ENCODE data around the gene TM9SF3.

TM9SF3 gene

GRCh38 chr10:96540240-96540639 lies 46.6 kb downstream of the TM9SF3 start:
- Histone ChIP-seq H3K36me3 (peaks cover 68 to 94% (median 84%) of the 10 kb centered on the region in 11 experiments), H4K20me1 (peaks cover 17 to 70% (median 39%) of the 10 kb centered on the region in 11 experiments; a peak in 20 of 22 replicates), H3K4me1 (peaks cover 0 to 13% (median 8%) of the 10 kb centered on the region in 10 experiments; a peak in 9 of 20 replicates), H3K4me3 (no peak overlapping the region), H3K9me3 (replicated peaks in 1 of 11) (peaks cover 0 to 31% (median 26%) of the 10 kb centered on the region in 11 experiments; a peak in 16 of 22 replicates), H3K4me2 (no peak overlapping the region), H3K9ac (no peak overlapping the region), H3K27me3 (no peaks in the 10 kb centered on the region), H3K27ac (no peak overlapping the region)
- no peak for TF ChIP-seq Cebpa-rat (IDR thresholded peaks at IDR 0.05)

GRCh38 chr10:96538683-96539082 lies 48.1 kb downstream of the TM9SF3 start:
- Histone ChIP-seq H3K27ac (no peak overlapping the region), H3K4me2 (no peak overlapping the region), H3K9me3 (replicated peaks in 1 of 11) (peaks cover 0 to 31% (median 26%) of the 10 kb centered on the region in 11 experiments; a peak in 16 of 22 replicates), H3K4me1 (peaks cover 0 to 13% (median 8%) of the 10 kb centered on the region in 10 experiments; a peak in 9 of 20 replicates), H3K9ac (no peak overlapping the region), H3K4me3 (no peak overlapping the region), H3K27me3 (no peaks in the 10 kb centered on the region), H3K36me3 (peaks cover 65 to 94% (median 82%) of the 10 kb centered on the region in 11 experiments), H4K20me1 (peaks cover 21 to 76% (median 53%) of the 10 kb centered on the region in 11 experiments; a peak in 20 of 22 replicates)
- no peak for TF ChIP-seq Cebpa-rat (IDR thresholded peaks at IDR 0.05)

- peaks cover 21 to 96% (median 66%) of the 10 kb centered on the region in 11 experiments; a peak in 20 of 22 replicates for H4K20me1 ChIP-seq
- H3K27ac ChIP-seq = no peak overlapping the region
- H3K4me1 ChIP-seq = peaks cover 0 to 13% (median 8%) of the 10 kb centered on the region in 10 experiments; a peak in 9 of 20 replicates
- H3K4me2 ChIP-seq = no peak overlapping the region
- H3K27me3 ChIP-seq = no peaks in the 10 kb centered on the region
- H3K36me3 ChIP-seq = peaks cover 69 to 94% (median 83%) of the 10 kb centered on the region in 11 experiments
- H3K9me3 ChIP-seq (replicated peaks in 1 of 11) = peaks cover 0 to 23% (median 19%) of the 10 kb centered on the region in 11 experiments; a peak in 14 of 22 replicates
- TF ChIP-seq Cebpa-rat (IDR thresholded peaks at IDR 0.05) = no peak
- no peak overlapping the region for H3K9ac ChIP-seq
- H3K4me3 ChIP-seq = no peak overlapping the region
These were observed 50.7 kb downstream of the TM9SF3 start for GRCh38 chr10:96536129-96536528.

- H4K20me1 ChIP-seq = peaks cover 24 to 97% (median 63%) of the 10 kb centered on the region in 11 experiments; a peak in 20 of 22 replicates
- H3K4me1 ChIP-seq = peaks cover 0 to 13% (median 8%) of the 10 kb centered on the region in 10 experiments; a peak in 9 of 20 replicates
- no peak for TF ChIP-seq Cebpa-rat (IDR thresholded peaks at IDR 0.05)
These were observed 54.3 kb downstream of the TM9SF3 start for GRCh38 chr10:96532523-96532922.

GRCh38 chr10:96529634-96530279 lies 57.1 kb downstream of the TM9SF3 start:
- Histone ChIP-seq H3K27me3 (no peaks in the 10 kb centered on the region), H3K36me3 (peaks cover 94 to 100% (median 99%) of the 10 kb centered on the region in 11 experiments), H3K9me3 (replicated peaks in 1 of 11) (no peaks in the 10 kb centered on the region), H3K4me3 (no peak overlapping the region), H3K4me1 (no peaks in the 10 kb centered on the region), H3K27ac (no peak overlapping the region), H3K4me2 (no peak overlapping the region), H3K9ac (no peak overlapping the region), H4K20me1 (peaks cover 11 to 96% (median 53%) of the 10 kb centered on the region in 11 experiments; a peak in 16 of 22 replicates)
- TF ChIP-seq Cebpa-rat (IDR thresholded peaks at IDR 0.05) = no peak

More at GRCh38 chr10:96532523-96532922, 54.3 kb downstream of the TM9SF3 start:
- Histone ChIP-seq H3K9me3 (replicated peaks in 1 of 11) (no peaks in the 10 kb centered on the region), H3K36me3 (peaks cover 78 to 94% (median 87%) of the 10 kb centered on the region in 11 experiments), H3K9ac (no peak overlapping the region), H3K4me3 (no peak overlapping the region), H3K27ac (no peak overlapping the region), H3K4me2 (no peak overlapping the region), H3K27me3 (no peaks in the 10 kb centered on the region)

- H3K4me2 ChIP-seq = no peak overlapping the region
- no peak overlapping the region for H3K9ac ChIP-seq
- no peak for TF ChIP-seq Cebpa-rat (IDR thresholded peaks at IDR 0.05)
- no peaks in the 10 kb centered on the region for H3K27me3 ChIP-seq
- no peaks in the 10 kb centered on the region for H3K9me3 ChIP-seq (replicated peaks in 1 of 11)
- H4K20me1 ChIP-seq = peaks cover 16 to 89% (median 41%) of the 10 kb centered on the region in 11 experiments; a peak in 14 of 22 replicates
- H3K4me3 ChIP-seq = no peak overlapping the region
- peaks cover 83 to 100% (median 91%) of the 10 kb centered on the region in 11 experiments for H3K36me3 ChIP-seq
- no peak overlapping the region for H3K27ac ChIP-seq
- no peaks in the 10 kb centered on the region for H3K4me1 ChIP-seq
These were observed 62.1 kb downstream of the TM9SF3 start for GRCh38 chr10:96524741-96525140.

GRCh38 chr10:96517284-96517683 lies 69.5 kb downstream of the TM9SF3 start:
- H4K20me1 ChIP-seq = peaks cover 39 to 80% (median 56%) of the 10 kb centered on the region in 11 experiments; a peak in 21 of 22 replicates
- H3K27ac ChIP-seq = no peak overlapping the region
- no peak for TF ChIP-seq Cebpa-rat (IDR thresholded peaks at IDR 0.05)
- H3K4me1 ChIP-seq = peaks cover 17 to 33% (median 30%) of the 10 kb centered on the region in 10 experiments
- H3K9me3 ChIP-seq (replicated peaks in 1 of 11) = no peaks in the 10 kb centered on the region
- H3K9ac ChIP-seq = no peak overlapping the region
- H3K27me3 ChIP-seq = peaks cover 51 to 62% (median 58%) of the 10 kb centered on the region in 11 experiments
- H3K4me3 ChIP-seq = no peak overlapping the region
- peaks cover 23 to 54% (median 37%) of the 10 kb centered on the region in 11 experiments for H3K36me3 ChIP-seq
- H3K4me2 ChIP-seq = no peak overlapping the region

- no peaks in the 10 kb centered on the region for H3K9me3 ChIP-seq (replicated peaks in 1 of 11)
- H3K36me3 ChIP-seq = peaks cover 14 to 44% (median 28%) of the 10 kb centered on the region in 11 experiments
- H3K27ac ChIP-seq = no peak overlapping the region
- no peak overlapping the region for H3K9ac ChIP-seq
- H3K4me3 ChIP-seq = no peak overlapping the region
- no peak for TF ChIP-seq Cebpa-rat (IDR thresholded peaks at IDR 0.05)
- peaks cover 61 to 71% (median 68%) of the 10 kb centered on the region in 11 experiments for H3K27me3 ChIP-seq
- peaks cover 17 to 35% (median 31%) of the 10 kb centered on the region in 10 experiments for H3K4me1 ChIP-seq
- H4K20me1 ChIP-seq = peaks cover 37 to 74% (median 64%) of the 10 kb centered on the region in 11 experiments; a peak in 21 of 22 replicates
- no peak overlapping the region for H3K4me2 ChIP-seq
These were observed 70.5 kb downstream of the TM9SF3 start for GRCh38 chr10:96516337-96516736.
